Rectal smooth muscle tissue (tissue), 1 donor: ENCODE results near the gene MGRN1.

ENCODE experiments used
- H3K27ac ChIP-seq: one replicate; pipeline ENCODE4 v1.7.0; 2013; ENCODE audit warnings: low read depth, low read length, inconsistent platforms
- H3K27me3 ChIP-seq: one replicate; pipeline ENCODE4 v1.7.0; 2013; ENCODE audit warnings: low read length; ENCODE audit not compliant: control insufficient read depth, insufficient read depth
- H3K36me3 ChIP-seq: one replicate; pipeline ENCODE4 v1.7.0; 2013; ENCODE audit warnings: low read length; ENCODE audit not compliant: control insufficient read depth, insufficient read depth
- H3K4me1 ChIP-seq: one replicate; pipeline ENCODE4 v1.7.0; 2013; ENCODE audit warnings: low read length; ENCODE audit not compliant: control insufficient read depth, insufficient read depth
- H3K4me3 ChIP-seq: one replicate; pipeline ENCODE4 v1.7.0; 2013; ENCODE audit warnings: low read length
- H3K9ac ChIP-seq: one replicate; pipeline ENCODE4 v1.7.0; 2013; ENCODE audit warnings: low read length

The MGRN1 gene

DNA sequence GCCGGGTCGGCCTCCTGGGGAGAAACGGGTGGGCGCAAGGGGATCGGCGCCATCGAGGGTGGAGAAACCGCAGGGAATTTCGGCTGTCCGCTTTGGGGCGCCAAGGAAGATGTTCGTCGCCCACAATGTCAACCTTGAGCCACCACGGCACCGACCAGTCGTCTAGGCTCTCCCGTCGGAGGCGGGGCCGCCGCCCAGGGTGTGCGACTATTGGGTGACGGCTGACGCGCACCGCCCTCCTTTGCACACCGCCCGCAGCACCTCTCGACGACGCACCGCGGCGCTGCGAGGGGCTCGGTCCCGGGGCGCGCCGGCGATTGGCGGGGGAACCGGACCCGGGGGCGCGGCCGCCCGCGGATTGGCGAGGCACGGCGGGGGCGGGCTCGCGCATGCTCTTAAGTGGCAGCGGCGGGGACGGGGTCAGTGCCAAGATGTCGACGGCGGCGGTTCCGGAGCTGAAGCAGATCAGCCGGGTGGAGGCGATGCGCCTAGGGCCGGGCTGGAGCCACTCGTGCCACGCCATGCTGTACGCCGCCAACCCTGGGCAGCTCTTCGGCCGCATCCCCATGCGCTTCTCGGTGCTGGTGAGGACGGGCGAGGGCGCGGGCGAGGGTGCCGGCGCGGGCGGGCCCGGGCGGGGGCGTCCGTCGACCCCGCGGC is 68.8 kb downstream of the MGRN1 start, which contains the start of gene NUDT16L1:
Gene NUDT16L1 (plus strand): TSS at position 267 of the 660 bp plus-strand sequence. CDS start 165 bp downstream, at position 432.
- no peaks in the 10 kb centered on the region for H3K27me3 ChIP-seq
- peak within 1 kb of the TSS; percentile 85 for H3K27ac ChIP-seq
- H3K4me3 ChIP-seq: peak within 1 kb of the TSS; percentile 97
- H3K36me3 ChIP-seq: peaks cover 19% of the 10 kb centered on the region
- H3K9ac ChIP-seq: peak within 1 kb of the TSS; percentile 68
- peaks cover 3% of the 10 kb centered on the region for H3K4me1 ChIP-seq

DNA sequence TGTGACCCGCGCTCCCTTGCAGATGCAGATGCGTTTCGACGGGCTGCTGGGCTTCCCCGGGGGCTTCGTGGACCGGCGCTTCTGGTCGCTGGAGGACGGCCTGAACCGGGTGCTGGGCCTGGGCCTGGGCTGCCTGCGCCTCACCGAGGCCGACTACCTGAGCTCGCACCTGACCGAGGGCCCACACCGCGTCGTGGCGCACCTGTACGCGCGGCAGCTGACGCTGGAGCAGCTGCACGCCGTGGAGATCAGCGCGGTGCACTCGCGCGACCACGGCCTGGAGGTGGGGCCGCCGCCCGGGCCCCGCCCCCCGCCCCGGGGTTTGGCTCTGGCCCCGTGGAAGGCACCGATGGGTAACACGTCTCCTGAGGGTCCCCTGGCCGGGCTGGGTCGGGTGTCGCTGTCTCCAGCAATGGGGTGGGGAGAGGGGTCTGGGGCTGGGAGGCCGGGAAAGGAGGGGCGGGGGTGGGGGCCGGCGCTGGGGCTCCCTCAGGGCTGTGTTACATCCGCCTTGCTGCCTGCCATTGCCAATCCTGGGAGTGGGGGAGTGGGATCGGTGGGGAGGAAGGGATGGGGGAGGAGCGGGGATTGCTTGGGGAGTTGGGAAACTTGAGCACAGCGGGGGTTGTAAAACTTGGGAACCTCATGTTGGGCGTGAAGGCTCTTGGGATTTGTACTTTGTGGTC is 69.5 kb downstream of the MGRN1 start:
- Histone ChIP-seq H3K4me1 (peaks cover 3% of the 10 kb centered on the region), H3K4me3 (peak overlapping the region; percentile 97), H3K36me3 (peaks cover 21% of the 10 kb centered on the region), H3K9ac (peak overlapping the region; percentile 68), H3K27me3 (no peaks in the 10 kb centered on the region), H3K27ac (peak overlapping the region; percentile 85)

DNA sequence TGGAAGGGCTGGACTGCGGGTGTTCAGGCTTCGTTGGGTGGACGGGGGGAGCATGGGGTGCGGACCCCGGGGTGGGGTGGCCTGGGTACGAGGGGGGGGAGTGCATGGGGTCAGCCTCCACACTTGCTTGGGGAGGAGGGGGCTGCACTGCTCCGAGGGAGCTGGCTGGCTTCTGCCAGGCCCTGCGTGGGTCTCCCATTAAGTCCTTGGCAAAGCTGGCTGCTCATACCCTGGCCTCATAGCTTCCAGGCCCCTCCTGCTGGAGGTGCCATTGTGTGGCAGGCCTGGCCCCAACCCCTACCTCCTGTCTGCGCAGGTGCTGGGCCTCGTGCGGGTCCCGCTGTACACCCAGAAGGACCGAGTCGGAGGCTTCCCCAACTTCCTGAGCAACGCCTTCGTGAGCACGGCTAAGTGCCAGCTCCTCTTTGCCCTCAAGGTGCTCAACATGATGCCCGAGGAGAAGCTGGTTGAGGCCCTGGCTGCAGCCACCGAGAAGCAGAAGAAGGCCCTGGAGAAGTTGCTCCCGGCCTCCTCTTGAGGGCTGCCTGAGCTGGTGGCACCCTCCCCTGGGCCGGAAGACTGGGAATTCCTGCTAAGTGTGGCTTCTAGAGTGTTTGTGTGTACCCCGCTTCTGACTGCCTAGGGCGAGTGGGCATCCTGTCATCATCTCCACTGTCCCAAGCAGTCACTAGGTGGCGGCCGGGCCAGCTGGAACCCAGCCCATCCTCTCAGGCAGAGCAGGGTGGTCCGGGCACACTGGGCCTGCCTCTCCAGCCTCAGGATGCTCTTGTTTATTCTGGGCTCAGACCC is 70.2 kb downstream of the MGRN1 start:
- Histone ChIP-seq H3K4me1 (peaks cover 3% of the 10 kb centered on the region), H3K27me3 (no peaks in the 10 kb centered on the region), H3K4me3 (no peak overlapping the region), H3K36me3 (peaks cover 22% of the 10 kb centered on the region), H3K27ac (no peak overlapping the region), H3K9ac (no peak overlapping the region)

DNA sequence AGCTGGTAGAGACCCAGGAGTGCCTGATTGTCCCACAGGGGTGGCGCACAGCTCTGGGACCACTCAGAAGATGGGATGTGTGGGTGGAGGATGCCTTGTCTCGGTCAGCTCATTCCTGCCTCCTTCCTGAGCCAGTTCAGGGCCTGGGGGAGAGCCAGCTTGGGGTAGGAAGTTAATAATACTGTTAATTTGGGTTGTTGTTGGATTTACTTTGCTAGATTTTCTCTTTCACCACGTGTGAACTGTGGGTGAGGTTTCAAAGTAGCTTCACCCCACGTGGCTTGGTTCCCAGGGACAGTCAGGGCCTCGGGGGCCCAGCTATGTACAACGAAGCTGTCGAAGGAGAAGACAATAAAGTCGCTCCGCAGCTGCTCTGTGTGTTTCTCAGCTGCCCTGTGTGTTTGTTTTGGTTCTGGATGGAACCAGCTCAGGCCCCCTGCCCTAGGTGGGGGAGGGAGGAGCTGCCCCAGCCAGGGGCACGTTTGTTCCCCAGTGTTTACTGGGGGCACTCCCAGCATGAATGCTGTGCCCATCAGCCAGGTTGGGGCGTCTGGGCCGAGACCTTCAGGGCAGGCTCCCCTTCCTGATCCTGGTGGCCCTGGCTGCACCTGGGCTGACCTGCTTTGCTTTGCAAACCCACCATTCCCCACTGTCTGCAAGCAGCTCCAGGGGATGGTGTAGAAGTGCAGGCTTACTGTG is 71.0 kb downstream of the MGRN1 start:
- no peak overlapping the region for H3K9ac ChIP-seq

DNA sequence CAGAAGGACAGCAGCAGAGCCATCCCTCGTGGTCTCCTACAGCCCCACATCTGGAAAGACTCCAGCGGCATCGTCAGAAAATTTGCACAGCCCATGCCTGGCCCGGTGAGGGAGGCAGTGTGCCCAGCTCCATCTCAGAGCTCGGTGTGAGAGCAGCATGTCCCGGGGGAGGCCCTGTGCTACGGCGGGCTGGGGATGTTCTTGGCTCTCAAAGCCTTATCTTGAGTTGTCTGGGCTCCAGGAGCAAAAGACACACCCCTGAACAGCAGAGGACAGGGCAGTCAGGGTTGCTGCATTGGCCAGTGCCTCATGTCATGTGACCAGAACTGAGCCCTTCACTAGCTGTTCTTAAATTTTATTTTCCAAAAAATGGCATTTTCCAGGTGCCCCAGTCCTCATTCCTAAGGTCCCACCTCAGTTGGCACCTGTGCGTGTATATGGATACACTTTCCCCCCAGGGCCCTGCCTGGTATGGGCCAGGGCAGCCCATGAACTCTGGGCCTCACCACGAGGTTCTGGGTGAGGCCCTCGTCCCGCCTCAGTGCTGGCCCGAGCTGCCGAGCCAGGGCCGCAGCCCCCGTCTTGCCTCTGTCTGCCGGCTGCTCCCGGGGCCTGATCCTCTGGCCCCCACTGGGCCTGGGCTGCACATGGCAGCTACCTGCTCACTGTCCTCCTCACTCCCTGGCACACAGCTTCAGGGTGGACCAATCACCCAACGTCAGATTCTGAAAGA is 71.7 kb downstream of the MGRN1 start:
- H3K27ac ChIP-seq: no peak overlapping the region
- no peak overlapping the region for H3K4me3 ChIP-seq
- peaks cover 31% of the 10 kb centered on the region for H3K36me3 ChIP-seq
- no peaks in the 10 kb centered on the region for H3K27me3 ChIP-seq
- peaks cover 3% of the 10 kb centered on the region for H3K4me1 ChIP-seq
- H3K9ac ChIP-seq: no peak overlapping the region

More for the DNA sequence above, 71.0 kb downstream of the MGRN1 start:
- no peak overlapping the region for H3K4me3 ChIP-seq
- peaks cover 3% of the 10 kb centered on the region for H3K4me1 ChIP-seq
- no peaks in the 10 kb centered on the region for H3K27me3 ChIP-seq
- peaks cover 28% of the 10 kb centered on the region for H3K36me3 ChIP-seq
- no peak overlapping the region for H3K27ac ChIP-seq

DNA sequence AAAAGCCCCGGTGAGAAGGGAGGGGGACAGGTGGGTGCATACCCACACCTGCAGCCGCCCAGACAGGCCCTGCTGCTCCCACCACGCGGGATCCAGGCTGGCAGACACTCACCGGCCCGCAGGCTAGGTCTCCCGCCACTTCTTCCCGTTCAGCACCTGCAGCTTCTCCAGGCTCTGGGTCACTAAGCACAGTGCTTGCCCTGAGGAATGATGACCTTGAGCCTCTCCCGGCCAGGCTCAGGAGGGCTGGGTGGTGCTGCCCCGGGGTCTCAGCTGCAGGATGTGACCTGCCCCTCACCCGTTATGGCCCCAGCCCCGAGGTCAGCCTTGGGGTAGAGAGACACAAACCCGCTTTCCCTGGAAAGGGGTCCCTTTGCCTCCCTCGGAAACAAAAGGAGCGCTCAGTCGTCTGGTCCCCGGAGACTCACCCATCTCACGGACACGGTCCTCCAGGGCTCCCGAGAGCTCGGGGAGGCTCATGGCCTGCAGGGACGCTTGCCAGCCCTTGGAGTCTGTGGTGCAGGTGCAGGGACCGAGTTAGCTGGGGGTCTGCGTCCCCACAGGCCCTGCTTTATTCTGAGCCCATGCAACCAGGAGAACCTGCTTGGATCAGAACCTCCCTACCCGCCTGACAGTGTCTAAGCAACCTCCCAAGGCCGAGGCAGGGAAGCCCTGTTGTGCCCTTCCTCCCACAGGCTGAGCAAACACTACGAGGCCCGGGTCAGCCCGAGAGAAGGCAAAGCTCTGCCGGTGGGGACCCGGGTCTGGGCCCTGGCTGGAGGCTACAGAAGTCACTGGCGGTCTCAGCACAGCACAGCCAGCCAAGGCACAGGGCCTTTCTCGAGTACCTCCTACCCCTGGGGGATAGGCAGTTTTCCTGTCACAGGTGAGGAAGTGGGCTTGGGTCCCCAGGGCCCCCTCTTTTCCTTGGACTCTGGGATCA is 72.5 kb downstream of the MGRN1 start:
- Histone ChIP-seq H3K4me3 (no peak overlapping the region), H3K36me3 (peaks cover 31% of the 10 kb centered on the region), H3K27me3 (no peaks in the 10 kb centered on the region), H3K9ac (no peak overlapping the region), H3K4me1 (peaks cover 3% of the 10 kb centered on the region), H3K27ac (no peak overlapping the region)

DNA sequence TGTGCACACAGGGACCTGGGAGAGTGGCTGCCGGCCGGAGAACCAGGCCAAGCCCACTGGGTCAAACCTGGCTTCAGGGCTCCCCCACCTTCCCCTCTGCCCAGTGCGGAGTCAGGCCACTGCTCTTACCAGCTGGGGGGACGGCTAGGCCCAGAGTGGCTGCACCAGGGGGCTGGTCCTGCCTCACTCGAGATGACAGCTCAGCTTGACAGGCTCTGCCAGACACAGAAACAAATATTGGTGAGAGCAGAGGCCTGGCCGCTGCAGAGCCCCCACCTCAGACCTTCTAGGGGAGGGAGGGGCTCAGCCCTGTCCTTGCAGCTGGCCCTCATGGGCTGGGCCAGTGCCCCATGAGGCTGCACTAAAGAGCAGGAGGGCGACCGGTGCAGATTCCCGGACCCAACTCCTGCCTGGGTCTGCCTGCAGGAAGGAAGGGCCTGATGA is 73.2 kb downstream of the MGRN1 start:
- Histone ChIP-seq H3K4me3 (no peak overlapping the region), H3K9ac (no peak overlapping the region), H3K27ac (no peak overlapping the region), H3K4me1 (peaks cover 3% of the 10 kb centered on the region), H3K27me3 (no peaks in the 10 kb centered on the region), H3K36me3 (peaks cover 34% of the 10 kb centered on the region)

DNA sequence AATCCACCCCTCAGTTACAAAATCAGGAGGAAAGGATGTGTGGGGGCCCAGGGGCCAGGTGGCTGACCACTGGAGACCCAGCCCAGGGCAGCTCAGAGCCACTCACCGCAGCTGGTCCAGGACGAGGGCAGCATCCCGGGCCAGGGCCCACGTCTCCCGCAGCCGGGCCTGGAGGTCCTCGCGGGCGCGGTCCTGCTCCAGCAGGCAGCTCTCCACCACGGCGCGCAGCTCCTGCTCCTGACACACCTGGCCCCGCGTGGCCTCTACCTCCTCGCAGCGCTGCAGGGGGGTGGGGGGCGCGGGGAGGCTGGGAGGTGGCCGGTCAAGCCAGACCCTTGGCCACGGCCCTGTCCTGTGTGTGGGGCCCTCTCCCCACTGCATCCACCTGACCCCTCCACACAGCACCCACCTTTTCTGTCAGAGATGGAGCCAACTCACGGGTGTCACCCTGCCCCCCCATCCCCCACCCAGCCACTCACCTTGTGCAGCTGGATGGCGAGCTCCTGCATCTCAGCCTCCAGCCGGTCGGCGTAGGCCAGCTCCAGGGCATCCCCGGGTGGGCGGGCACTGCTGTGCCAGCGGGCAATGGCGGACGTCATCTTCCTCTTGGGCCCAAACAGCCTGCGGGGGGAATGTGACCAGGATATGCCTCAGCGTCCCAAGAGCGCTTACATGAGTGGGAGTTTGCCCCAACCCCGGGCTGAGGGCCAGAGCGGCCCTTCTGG is 73.9 kb downstream of the MGRN1 start:
- Histone ChIP-seq H3K27me3 (no peaks in the 10 kb centered on the region), H3K4me1 (no peaks in the 10 kb centered on the region), H3K27ac (no peak overlapping the region), H3K4me3 (no peak overlapping the region), H3K36me3 (peaks cover 36% of the 10 kb centered on the region), H3K9ac (no peak overlapping the region)

DNA sequence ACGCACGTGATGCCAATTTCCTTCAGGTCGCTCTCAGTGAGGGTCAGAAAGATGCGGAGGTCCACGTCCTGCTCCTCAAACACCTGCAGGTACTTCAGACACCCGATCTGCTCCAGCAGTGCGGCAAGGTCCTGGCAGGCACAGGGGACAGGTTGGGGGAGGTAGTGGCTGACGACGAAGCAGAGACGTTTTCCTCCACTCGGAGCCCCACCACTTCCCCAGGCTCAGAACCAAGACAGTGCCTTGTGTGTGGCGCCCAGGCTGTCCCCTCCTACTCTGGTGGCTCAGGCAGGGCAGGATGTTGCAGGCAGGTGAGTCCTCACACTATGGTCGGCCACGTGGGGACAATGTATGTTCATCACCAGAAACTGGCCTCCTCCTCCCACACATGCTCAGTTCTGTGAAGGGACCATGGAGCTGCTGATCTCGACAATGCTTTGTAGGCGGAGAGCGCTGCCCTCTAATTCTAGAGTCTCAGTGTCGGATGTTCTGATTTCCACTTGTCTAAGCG is 74.5 kb downstream of the MGRN1 start:
- H3K9ac ChIP-seq: no peak overlapping the region
- H3K4me3 ChIP-seq: no peak overlapping the region
- H3K27me3 ChIP-seq: no peaks in the 10 kb centered on the region
- H3K27ac ChIP-seq: no peak overlapping the region
- peaks cover 40% of the 10 kb centered on the region for H3K36me3 ChIP-seq
- H3K4me1 ChIP-seq: no peaks in the 10 kb centered on the region

DNA sequence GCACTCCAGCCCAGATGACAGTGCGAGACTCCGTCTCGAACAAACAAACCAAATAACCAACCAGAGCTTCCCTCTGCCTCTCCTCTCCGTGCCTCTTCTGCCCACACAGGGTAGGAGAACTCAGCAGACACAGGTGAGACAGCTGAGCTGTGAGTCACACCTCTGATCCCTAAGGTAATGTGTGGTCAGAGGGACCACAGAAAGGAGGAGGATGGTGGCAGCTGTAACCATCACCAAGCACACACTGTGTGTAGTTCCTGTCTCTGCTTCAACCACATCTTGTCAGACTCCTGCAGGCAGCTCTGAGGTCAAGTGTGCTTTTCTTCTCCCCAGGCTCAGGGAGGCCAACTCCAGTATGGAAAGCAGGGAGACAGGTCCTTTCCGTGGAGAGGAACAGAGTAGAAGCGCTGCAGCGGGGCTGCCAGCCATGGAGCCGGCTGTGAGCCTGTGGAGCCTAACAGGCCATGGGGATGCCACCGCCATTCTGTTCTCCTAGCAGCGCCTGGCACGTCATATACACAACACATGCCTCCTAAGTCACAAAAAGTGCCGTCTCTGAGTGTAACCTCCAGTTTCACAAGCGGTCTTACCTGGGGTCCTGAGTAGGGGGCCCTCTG is 75.9 kb downstream of the MGRN1 start:
- Histone ChIP-seq H3K27me3 (no peaks in the 10 kb centered on the region), H3K4me1 (no peaks in the 10 kb centered on the region), H3K4me3 (no peak overlapping the region), H3K27ac (no peak overlapping the region), H3K9ac (no peak overlapping the region), H3K36me3 (peaks cover 44% of the 10 kb centered on the region)
